ENCODE data around the gene CRIM1.

Gene CRIM1

DNA sequence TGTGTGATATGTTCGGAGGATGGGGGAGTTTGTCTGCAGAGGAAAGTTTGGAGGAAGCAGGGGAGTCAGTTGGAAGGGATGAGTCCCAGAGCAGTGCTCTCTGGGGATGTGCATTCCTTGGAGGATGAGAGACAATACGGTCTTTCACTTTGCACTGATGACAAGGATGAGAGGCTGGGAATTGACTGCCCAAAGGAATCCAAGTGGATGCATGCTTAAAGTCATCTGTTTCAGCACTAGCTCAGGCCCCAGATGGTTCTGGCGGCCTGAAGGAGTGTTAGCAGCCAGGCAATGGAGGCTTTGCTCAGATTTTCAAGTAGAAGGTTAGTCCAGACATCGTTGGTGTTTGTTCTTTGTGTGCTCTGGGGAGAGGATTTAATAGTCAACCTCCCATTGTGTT lies 100.2 kb downstream of the CRIM1 start:
- DNase-seq (ENCODE audit: low read depth), result no peak

DNA sequence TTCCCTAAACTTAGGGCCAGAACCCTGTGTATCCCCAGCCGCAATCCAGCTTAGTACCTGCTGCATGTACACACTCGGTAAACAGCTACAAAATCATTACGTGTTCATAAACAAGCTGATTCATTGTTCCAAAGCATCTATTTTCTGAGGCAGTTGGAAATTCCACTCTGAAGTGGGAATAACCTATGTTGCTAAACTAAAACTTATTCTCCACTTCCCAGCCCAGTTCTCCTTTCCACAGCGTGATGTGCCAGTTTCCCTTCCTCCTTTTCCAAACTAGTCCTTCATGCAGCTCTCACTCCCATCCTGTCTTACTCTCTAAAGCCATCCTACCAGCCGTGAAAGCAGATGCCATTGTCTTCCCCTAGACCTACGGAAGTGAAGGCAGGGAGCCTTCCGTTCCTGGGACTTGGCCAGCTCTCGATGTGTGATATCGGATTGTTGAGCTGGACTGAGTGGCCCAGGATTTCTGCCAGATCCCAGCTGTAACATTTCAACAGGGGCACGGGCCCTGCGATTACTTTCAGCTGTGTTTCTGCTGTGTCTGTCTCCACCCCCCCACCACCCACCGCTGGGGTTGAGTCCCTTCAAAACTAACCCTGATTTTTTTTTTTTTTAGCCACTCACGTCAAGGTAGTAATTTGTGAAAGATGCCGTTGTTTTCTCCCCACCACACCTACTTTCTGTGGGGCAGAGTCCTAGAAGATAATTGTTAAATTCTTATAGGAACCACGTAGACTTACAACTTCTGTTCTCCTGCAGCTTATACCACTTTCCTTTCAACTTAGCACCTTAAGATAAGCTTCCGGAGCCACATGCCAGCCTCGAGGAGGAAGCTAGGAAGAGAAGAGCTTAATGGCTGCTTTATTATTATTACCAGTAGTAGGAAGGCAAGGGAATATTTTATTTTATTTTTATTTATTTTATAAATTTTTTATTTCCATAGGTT lies 100.9 kb downstream of the CRIM1 start:
- DNase-seq (ENCODE audit: low read depth), result peak; percentile 50

DNA sequence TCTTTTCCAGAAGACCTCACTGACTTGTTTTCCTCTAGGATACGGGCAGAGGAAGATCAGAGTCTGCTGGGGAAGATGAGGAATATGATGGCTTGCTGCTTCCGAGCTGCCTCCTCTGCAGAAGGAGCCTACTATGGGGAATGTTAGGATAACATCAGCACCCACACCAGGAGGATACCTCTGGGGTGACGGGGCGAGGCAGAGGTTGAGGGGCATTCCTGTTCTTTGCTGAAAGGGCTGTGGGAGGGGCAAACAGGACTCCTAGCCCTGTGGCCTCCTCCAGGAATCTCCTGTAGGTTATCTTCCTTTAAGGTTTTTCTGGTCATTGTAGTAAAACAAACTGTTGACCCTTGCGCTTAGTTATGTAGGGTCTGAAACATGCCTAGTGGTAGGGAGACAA lies 102.5 kb downstream of the CRIM1 start:
- no peak for DNase-seq (ENCODE audit: low read depth)

DNA sequence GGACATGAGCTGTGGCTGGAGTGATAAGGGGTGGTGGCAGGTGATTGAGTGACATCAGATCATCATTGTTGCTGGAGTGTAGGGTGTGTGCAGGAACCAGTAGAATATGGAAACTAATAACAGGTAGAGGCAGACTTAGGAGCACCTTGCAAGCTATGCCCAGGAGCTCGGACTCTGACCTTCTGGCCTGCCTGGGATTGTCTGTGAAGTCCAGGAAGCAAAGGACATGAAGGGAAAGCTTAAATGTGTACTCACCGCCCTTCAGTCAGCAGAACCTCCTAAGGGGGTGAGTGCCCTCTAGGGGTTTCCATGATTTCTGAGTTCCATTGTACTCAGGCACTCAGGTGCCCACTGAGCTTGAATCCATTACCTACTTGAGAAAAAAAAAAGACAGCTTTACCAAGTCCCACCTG lies 104.2 kb downstream of the CRIM1 start:
- DNase-seq (ENCODE audit: low read depth), result peak; percentile 24

DNA sequence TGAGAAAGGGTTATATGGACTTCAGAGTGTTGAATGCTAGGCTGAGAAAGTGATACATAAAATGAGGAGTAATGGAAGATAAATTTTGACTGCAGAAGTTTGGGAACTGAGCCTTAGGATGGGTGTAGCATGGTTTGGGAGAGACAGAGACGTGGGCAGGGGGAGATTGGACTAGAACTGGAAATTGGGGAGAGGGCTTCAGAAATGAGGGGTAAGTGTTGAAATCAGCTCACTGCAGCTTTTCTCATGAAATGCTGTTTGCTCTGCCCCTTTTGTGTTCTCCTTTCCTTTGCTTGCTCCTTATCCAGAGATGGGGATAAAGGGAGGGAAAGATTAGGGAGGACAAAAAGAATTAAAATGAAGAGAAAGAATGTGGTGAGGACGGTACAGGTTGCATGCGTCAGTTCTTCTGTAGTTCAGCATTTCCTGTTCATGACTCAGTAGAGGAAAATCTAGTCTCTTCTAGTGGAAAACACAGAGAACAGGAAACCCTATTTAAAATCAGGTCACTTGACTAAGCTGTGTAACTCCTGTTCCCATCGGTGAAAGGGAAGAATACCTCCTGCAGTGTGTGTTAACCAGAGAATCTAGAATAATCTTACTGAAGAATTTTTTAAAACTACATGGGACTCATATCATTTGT lies 105.6 kb downstream of the CRIM1 start:
- peak; percentile 57 for DNase-seq (ENCODE audit: low read depth)

DNA sequence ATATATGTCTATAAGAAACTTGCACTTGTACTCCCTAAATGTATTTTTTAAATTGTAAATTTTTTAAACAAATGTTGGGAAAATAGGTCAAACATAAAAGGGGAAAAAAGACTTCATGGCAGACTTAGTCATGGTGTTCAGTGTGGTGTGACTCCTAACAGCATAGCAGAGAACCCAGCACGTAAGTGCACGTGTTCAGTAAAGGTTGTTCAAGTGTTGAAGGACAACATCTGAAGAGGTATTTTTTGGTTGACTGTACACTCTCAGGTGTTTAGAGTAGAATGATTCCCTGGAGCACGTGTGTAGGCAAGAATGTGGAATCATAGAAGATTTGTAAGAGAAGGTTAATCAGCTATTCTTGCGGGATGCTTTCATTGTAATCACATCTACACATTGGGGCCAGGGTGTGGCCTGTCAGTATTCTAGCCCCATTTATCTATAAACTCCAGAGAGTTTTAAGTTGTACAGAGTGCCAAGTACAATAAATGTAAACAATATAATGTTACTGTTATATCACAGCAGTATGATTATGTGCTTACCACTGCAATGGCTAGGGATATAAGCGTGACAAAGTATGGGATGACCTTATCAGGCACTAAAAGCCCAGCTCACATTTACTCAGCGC lies 106.8 kb downstream of the CRIM1 start:
- DNase-seq (ENCODE audit: low read depth), result no peak

DNA sequence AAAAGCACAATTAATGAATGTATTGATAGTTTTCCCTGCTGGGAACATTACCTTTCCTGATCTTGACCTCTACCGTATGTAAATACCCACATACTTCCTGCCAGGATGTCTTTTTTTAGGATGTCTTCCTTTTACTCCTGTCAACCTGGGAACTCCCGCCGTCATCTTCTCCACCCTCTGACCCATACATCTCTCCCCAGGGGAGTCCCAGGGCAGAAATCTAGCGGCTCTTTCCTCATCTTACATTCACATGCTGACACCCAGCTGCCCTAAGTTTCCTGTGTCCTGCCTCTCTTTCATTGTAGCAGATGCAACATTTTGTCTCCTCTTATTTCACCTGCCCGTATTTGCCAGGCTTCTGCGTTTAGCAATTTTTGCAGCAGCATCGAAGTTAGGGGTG lies 107.8 kb downstream of the CRIM1 start:
- no peak for DNase-seq (ENCODE audit: low read depth)

DNA sequence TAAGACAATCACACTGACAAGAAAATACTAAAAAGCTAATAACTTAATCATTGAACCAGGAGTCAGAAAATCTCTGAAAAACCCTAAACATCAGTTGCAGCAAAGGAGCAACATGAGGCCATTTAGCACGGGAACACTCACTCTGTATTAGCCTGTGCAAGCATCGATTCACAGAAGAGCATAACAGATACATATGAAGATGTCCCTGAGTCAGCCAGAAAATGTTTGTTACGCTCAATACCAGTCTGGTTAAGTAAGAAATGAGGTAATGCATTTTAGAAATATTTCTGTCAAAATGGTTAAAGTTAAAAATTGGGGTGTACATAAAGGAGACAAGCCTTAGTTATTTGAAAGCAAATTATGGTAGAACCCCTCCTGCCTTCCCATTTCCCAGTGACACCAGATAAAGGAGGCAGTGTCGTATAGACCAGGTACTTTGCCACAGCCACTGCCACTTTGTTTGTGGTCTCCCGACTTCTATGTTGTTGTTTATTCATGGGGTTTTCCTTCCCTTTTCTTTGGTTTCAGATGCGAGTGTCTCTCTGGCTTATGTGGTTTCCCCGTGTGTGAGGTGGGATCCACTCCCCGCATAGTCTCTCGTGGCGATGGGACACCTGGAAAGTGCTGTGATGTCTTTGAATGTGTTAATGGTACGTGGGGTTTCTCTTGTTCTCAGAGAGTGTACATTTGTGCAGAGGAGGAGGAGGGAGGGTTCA lies 108.6 kb downstream of the CRIM1 start:
- no peak for DNase-seq (ENCODE audit: low read depth)

DNA sequence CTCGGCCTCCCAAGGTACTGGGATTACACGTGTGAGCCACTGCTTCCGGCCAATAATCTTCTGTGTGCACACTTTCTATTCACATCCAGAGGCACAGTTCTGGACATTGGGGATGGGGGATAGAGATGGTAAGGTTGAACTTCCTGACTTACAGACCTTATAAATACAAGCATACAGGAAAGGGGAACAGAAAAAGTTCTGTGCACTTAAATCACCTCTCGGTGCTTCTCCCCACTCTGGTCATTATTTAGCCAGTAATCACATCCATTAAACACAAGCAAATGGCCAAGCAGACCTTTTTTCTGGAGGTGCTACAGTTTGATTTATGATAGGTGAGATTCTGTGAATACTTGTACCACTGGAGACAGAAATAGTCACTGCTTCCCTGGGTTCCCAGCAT lies 110.6 kb downstream of the CRIM1 start:
- no peak for DNase-seq (ENCODE audit: low read depth)

DNA sequence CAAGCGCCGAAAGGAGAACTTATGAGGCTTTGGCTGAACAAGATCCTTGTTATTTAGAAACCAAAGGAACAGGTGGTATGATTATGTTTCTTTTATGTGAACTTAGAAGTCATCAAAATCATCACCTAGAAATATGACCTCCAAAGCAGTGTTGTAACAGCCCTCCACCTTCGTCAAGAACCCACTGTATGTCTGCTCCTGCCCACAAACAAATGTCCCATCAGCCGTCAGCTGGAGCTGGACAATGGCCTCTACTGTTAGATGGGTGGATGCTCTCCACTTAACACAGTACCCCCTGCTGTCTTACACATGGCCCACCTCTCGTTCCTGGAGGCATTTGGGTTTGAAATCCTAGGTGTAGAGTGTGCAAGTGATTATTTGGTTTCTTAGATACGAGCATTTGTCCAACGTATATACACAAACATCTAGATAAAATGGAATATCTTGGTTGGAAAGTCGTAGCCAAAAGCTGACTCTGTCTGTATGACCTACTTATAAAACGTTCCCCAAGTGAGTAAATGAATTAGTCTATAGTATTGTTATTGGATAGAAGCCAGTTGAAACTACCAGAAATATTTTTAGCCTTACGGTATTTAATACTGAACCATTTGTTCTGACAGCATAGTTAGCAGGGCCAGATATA lies 113.0 kb downstream of the CRIM1 start:
- peak; percentile 60 for DNase-seq (ENCODE audit: low read depth)

DNA sequence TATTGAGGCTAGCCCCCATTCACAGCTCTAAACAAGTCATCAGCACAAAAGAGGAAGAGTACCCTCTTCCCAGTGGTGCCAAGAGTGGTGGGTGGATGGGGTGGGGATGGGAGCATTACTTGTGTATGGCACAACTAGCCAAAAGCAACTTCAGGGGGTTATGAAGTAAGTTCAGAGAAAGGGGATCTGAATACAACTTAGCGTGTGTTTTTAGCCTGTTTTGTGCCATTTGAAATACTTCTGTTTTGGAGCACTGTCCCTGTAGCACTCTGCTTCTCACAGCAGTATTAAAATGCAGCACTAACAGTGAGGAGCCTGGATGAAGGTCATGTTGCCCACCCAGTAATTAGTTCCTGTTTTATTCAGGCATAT lies 113.5 kb downstream of the CRIM1 start:
- no peak for DNase-seq (ENCODE audit: low read depth)

DNA sequence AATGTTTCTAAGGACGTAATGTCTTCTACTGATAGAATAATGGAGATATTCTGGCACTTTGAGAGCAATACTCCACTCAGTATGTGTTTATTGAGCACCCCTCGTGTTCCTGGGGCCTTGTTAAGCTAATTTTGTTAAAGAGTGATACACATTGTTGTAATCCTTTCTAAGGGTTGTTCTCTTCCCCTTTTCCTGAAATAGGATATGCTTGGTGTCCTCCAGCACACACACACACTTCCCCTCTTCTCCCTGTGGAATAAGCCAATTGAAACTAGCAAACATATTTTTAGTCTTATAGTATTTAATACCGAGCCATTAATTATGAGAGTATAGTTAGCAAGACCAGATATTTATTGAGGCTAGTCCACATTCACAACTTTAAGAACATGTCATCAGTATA lies 114.1 kb downstream of the CRIM1 start:
- DNase-seq (ENCODE audit: low read depth), result no peak

DNA sequence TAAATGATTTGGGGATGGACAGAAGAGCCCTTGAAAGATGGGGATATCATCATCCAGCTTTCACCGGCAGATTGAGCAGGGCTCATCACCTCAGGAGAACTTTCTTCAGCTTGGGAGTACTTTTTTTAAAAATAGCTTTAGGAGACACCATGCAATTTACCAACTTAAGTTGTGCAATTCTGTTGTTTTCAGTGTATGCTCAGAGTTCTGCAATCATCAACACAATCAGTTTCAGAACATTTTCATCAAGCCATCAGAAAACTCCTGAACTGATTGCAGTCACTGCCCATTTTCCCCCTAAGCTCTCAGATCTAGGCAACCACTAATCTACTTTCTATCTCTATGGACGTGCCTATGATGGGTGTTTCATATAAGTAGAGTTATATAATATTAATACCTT lies 117.7 kb downstream of the CRIM1 start:
- DNase-seq (ENCODE audit: low read depth), result no peak

DNA sequence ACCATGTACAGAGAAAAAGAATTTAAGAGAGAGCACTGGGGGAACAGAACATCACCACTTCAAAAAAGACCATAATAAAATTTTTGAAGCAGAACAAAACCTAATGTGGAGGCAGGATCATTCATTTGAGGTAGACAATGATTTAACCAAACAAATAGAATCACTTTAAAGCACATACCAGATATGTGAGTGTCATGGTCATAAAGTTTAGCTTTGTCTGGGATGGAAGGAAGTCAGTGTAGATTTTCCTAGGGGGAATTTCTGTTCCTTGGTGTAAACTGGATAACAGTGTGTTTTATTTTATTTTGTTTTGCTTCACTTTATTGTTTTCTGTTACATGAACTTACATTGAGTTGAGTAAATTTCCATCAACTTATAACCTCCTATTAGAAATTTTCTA lies 120.8 kb downstream of the CRIM1 start:
- no peak for DNase-seq (ENCODE audit: low read depth)

DNA sequence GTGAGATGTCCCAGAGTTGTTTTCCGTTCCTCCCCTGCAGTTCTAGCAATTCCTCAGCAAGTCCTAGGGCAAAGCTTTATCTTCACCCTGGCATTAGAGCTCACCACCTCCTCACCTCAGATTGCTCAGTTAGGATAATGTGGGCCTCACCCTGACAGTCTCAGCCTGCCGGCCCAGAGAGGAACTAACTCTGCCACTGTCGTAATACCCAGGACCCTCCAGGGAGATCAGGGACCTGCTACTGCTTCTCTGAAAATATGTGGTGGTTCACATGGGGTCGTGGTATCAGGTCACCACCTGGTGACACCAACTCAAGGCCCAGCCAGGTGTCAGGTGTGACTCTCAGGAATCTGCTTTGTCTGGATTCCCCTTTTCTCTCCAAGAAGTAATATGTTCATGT lies 121.7 kb downstream of the CRIM1 start:
- DNase-seq (ENCODE audit: low read depth), result no peak

DNA sequence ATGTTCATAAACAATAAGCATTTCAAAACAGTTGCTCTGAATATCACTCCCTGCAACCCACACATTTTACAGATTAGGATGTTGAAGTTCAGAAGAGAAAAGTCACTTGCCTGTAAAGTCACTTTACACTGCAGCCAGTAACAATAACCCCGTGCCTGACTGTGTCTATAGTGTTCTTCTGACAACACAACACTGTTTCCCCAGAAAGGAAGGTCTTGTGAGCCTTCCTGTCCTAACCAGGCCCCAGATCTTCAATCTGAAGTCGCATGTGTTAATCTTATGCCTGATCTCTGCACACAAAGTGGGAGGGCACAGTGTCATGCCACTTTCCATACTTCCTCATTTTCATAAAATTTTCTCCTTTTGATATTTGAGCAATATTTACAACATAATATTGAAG lies 122.2 kb downstream of the CRIM1 start:
- no peak for DNase-seq (ENCODE audit: low read depth)

DNA sequence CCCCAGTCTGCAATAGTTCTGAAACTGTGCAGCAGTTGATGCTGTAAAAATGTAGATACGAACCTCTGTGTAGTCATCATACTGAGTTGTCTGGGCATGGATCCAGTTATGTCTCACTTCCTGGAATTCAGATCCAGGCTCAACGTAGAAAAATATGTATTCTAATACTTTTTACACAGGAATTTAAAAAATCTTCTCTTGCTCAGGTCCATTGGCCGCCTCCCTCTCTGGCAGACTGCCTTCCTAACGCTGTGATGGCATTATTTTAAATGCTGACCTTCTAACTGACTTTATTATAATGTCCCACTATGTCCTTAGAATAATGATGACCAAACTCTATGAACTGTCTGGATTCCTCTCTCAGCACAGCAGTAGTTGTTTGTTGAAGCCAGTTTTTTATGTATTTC lies 122.8 kb downstream of the CRIM1 start:
- no peak for DNase-seq (ENCODE audit: low read depth)

DNA sequence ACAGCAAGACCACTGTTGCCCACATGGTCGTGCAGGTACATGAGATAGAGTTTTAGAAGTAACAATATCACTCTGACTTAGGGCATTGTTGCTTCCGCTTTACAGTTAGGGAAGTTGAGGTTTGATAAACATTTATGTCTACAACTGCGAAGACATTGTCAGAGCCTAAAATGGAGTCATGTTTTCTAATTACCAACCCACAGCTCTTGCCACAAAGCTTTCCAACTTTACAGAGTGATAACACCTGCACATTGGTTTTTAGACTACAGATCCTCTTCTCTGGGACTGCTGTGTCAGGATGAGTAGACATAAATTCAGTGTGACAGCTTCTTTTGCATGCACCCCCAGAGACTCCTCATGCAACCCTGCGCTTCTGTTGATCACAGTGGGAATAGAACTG lies 123.4 kb downstream of the CRIM1 start:
- DNase-seq (ENCODE audit: low read depth), result no peak

DNA sequence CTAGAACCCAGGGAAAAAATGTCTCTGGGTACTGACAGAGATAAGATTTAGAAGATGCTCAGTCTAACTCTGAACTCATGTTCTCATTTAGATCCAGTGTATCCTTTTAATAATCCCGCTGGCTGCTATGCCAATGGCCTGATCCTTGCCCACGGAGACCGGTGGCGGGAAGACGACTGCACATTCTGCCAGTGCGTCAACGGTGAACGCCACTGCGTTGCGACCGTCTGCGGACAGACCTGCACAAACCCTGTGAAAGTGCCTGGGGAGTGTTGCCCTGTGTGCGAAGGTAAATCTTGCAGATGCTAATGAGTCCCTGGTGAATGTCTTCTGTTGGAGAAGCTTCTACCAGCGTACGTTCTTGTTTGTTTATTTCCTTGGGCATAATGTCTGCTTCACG lies 123.8 kb downstream of the CRIM1 start:
- DNase-seq (ENCODE audit: low read depth), result no peak

DNA sequence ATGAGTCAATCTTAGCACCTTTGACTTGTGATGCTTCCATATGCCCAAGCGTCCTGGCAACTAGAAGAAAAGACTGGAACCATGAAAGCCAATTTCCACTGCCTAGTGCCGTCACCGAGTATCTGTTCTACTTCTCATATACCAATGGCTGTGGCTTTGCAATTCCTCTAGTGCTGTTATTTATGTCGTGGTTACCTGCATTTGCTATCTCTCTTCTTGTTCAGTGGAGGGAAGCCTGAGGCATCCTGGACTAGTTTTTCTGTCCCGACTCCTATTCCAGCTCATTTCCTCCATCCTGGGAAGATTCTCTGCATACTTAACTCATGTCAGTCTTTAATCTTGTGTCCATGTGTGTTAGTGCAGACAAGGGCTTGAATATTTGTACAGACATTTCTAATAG lies 124.5 kb downstream of the CRIM1 start:
- DNase-seq (ENCODE audit: low read depth), result no peak

DNA sequence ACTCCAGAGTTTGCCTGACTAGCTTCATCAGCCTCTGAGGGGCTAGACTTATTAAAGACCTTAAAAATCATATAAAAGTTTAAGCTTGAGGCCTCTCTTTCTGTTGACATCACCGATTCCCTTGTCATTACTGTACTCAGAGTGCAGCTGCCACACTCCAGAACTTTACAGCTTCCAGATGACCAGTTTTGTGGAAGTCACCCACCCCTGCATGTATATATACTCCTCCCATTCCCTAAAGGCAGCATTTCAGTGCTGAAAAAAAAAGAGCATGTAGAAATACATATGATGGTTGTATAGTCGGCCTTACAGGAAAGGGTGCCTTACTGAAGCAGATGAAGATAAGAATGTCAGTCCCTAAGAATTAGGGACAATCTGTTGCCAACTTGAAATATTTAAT lies 125.1 kb downstream of the CRIM1 start:
- no peak for DNase-seq (ENCODE audit: low read depth)

DNA sequence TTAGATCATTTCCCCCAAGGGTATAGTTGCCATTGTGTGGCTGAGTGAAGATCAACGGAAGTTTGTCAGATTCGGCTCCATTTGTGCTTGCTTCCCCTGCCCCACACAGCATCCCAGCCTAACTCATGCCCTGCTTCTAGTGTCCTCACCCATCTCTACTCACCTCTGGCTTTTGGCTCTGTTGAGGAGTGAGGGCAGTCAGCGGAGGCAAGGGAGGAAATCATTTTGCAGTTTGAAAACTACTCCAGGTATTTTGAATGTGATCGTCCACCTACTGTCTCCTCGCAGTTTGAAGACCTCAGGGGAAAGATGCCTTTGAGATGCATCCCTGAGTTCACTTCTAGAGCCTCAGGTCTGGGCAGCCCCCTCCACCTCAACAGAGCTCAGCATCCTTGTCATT lies 126.1 kb downstream of the CRIM1 start:
- no peak for DNase-seq (ENCODE audit: low read depth)

Measured in fibroblast of the conjunctiva (primary cell).